ENCODE measurements around the gene POLR2E.

The POLR2E gene

GRCh38 chr19:1069009-1069779 lies 26.0 kb downstream of the POLR2E start:
- Histone ChIP-seq H3K4me3 (ENCODE audit: severe bottlenecking) (no peak overlapping the region), H3K27me3 (ENCODE audit: insufficient read depth, poor library complexity, severe bottlenecking) (peaks cover 6% of the 10 kb centered on the region), H3K36me3 (ENCODE audit: low read depth) (no peaks in the 10 kb centered on the region), H3K9me3 (ENCODE audit: severe bottlenecking) (no peaks in the 10 kb centered on the region), H3K27ac (ENCODE audit: poor library complexity, severe bottlenecking) (no peak overlapping the region), H3K4me1 (ENCODE audit: insufficient read depth, poor library complexity, severe bottlenecking) (peaks cover 17% of the 10 kb centered on the region)
- TF ChIP-seq, protein P1, sequence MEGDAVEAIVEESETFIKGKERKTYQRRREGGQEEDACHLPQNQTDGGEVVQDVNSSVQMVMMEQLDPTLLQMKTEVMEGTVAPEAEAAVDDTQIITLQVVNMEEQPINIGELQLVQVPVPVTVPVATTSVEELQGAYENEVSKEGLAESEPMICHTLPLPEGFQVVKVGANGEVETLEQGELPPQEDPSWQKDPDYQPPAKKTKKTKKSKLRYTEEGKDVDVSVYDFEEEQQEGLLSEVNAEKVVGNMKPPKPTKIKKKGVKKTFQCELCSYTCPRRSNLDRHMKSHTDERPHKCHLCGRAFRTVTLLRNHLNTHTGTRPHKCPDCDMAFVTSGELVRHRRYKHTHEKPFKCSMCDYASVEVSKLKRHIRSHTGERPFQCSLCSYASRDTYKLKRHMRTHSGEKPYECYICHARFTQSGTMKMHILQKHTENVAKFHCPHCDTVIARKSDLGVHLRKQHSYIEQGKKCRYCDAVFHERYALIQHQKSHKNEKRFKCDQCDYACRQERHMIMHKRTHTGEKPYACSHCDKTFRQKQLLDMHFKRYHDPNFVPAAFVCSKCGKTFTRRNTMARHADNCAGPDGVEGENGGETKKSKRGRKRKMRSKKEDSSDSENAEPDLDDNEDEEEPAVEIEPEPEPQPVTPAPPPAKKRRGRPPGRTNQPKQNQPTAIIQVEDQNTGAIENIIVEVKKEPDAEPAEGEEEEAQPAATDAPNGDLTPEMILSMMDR (IDR thresholded peaks at IDR 0.05; ENCODE audit: poor library complexity, severe bottlenecking): no peak
- ATAC-seq (ENCODE audit: low read depth): no peak
- DNase-seq (ENCODE audit: low spot score): no peak

- H3K4me3 ChIP-seq (ENCODE audit: severe bottlenecking): no peak overlapping the region
- no peak for ATAC-seq (ENCODE audit: low read depth)
- TF ChIP-seq, protein P1 (IDR thresholded peaks at IDR 0.05; ENCODE audit: poor library complexity, severe bottlenecking): no peak
- H3K9me3 ChIP-seq (ENCODE audit: severe bottlenecking): no peaks in the 10 kb centered on the region
- H3K36me3 ChIP-seq (ENCODE audit: low read depth): no peaks in the 10 kb centered on the region
- peak; percentile 42 for DNase-seq (ENCODE audit: low spot score)
- H3K27ac ChIP-seq (ENCODE audit: poor library complexity, severe bottlenecking): no peak overlapping the region
- H3K27me3 ChIP-seq (ENCODE audit: insufficient read depth, poor library complexity, severe bottlenecking): peaks cover 6% of the 10 kb centered on the region
- peaks cover 17% of the 10 kb centered on the region for H3K4me1 ChIP-seq (ENCODE audit: insufficient read depth, poor library complexity, severe bottlenecking)
Measured at GRCh38 chr19:1068009-1069001, 26.9 kb downstream of the POLR2E start.

GRCh38 chr19:1067341-1067957 lies 27.7 kb downstream of the POLR2E start:
- no peaks in the 10 kb centered on the region for H3K36me3 ChIP-seq (ENCODE audit: low read depth)
- peaks cover 6% of the 10 kb centered on the region for H3K27me3 ChIP-seq (ENCODE audit: insufficient read depth, poor library complexity, severe bottlenecking)
- TF ChIP-seq, protein P1 (IDR thresholded peaks at IDR 0.05; ENCODE audit: poor library complexity, severe bottlenecking): no peak
- H3K27ac ChIP-seq (ENCODE audit: poor library complexity, severe bottlenecking): peak overlapping the region; percentile 79
- ATAC-seq (ENCODE audit: low read depth) (no peak), DNase-seq (ENCODE audit: low spot score) (no peak)
- H3K9me3 ChIP-seq (ENCODE audit: severe bottlenecking): no peaks in the 10 kb centered on the region
- H3K4me1 ChIP-seq (ENCODE audit: insufficient read depth, poor library complexity, severe bottlenecking): peaks cover 17% of the 10 kb centered on the region
- H3K4me3 ChIP-seq (ENCODE audit: severe bottlenecking): peak overlapping the region; percentile 38

GRCh38 chr19:1066748-1067340 lies 28.3 kb downstream of the POLR2E start, which contains the start of gene ARHGAP45:
TSS of gene ARHGAP45 (plus strand) at chr19:1067167. CDS start at chr19:1067406, 239 bp downstream.
- H3K4me1 ChIP-seq (ENCODE audit: insufficient read depth, poor library complexity, severe bottlenecking): peaks cover 17% of the 10 kb centered on the region
- no peaks in the 10 kb centered on the region for H3K36me3 ChIP-seq (ENCODE audit: low read depth)
- peak within 1 kb of the TSS; percentile 79 for H3K27ac ChIP-seq (ENCODE audit: poor library complexity, severe bottlenecking)
- no peaks in the 10 kb centered on the region for H3K9me3 ChIP-seq (ENCODE audit: severe bottlenecking)
- H3K27me3 ChIP-seq (ENCODE audit: insufficient read depth, poor library complexity, severe bottlenecking): peaks cover 6% of the 10 kb centered on the region
- TF ChIP-seq, protein P1 (IDR thresholded peaks at IDR 0.05; ENCODE audit: poor library complexity, severe bottlenecking): no peak
- DNase-seq (ENCODE audit: low spot score) (no peak), ATAC-seq (ENCODE audit: low read depth) (no peak; the same call in 2 of the 3 replicates)
- peak within 1 kb of the TSS; percentile 38 for H3K4me3 ChIP-seq (ENCODE audit: severe bottlenecking)
